ENCODE measurements around the gene TRIAP1. TPM values are rescaled to one million over a fixed set of nuclear protein-coding genes. Genes with fewer than 3 reads are reported as not detected.

The TRIAP1 gene
- total RNA-seq, 4 donors from 2014 or later = 7.1 to 39.3 (median 23.3) TPM

DNA sequence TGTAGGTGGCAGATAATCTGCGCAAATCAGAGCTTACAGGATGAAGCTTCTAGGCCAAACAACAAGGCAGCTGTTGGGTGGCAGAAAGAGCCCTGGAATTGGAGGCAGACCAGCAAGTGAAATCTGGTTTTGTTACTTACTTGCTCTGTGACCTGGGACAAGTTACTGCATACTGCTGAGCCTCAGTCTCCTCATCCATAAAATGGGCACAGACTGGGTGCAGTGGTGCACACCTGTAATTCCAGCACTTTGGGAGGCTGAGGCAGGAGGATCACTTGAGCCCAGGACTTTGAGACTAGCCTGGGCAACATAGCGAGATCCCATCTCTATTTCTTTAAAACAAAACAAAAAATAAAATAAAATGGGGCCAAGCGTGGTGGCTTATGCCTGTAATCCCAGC lies 39.6 kb downstream of the TRIAP1 start:
- TF ChIP-seq, protein P1, sequence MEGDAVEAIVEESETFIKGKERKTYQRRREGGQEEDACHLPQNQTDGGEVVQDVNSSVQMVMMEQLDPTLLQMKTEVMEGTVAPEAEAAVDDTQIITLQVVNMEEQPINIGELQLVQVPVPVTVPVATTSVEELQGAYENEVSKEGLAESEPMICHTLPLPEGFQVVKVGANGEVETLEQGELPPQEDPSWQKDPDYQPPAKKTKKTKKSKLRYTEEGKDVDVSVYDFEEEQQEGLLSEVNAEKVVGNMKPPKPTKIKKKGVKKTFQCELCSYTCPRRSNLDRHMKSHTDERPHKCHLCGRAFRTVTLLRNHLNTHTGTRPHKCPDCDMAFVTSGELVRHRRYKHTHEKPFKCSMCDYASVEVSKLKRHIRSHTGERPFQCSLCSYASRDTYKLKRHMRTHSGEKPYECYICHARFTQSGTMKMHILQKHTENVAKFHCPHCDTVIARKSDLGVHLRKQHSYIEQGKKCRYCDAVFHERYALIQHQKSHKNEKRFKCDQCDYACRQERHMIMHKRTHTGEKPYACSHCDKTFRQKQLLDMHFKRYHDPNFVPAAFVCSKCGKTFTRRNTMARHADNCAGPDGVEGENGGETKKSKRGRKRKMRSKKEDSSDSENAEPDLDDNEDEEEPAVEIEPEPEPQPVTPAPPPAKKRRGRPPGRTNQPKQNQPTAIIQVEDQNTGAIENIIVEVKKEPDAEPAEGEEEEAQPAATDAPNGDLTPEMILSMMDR (IDR thresholded peaks at IDR 0.05) = no peak
- TF ChIP-seq POLR2A (IDR thresholded peaks at IDR 0.05) = no peak
- Histone ChIP-seq H3K27me3 (peaks cover 0 to 7% (median 0%) of the 10 kb centered on the region in 4 donors), H3K9me3 (no peaks in the 10 kb centered on the region), H3K4me3 (no peak overlapping the region), H3K4me1 (no peaks in the 10 kb centered on the region), H3K36me3 (no peaks in the 10 kb centered on the region), H3K27ac (no peak overlapping the region)
- intact Hi-C loops (cut with DNase I) = no loop called here
- WGBS, 2 donors = 82 to 98% methylated on average over 3 of the region's 3 CpGs
- DNase-seq = no peak

DNA sequence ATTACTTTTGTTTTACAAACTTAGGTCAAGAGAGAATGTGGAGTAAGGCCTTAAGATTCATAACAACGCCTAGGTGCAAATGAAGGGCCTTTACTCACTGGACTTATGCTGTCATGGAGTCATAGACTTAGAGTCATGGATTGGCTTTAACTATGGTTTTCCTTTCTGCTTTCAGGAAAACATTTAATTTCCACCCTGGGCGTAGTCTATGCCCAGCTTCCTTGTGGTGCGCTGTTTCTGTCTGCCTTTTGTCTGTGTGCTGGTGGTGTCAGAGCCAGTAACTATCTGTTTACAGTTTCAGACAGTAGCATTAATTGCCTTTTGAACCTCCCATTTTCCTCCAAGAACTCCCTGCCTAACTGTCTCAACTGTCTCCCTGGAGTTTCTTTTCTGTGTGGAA lies 40.1 kb downstream of the TRIAP1 start:
- no peak for TF ChIP-seq POLR2A (IDR thresholded peaks at IDR 0.05)

DNA sequence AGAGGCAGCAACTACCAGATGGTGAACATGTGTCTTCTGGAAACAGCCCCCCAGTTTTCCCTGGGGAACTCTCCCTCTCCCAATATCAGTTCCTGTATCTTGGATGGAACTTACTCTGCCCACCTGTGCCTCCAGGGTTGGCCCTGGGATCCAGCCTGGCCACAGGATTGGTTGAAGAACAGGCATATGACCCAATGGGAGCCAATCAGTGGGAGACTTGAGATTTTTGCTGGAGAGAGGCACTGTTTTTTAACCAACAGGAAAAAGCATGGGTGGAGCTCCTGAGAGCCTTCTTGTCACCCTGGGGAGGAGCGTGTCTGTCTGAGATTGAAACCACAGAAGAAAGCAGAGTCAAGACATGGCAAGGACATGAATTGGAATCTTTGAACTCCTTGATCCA lies 41.9 kb downstream of the TRIAP1 start:
- no peak overlapping the region for H3K27ac ChIP-seq
- intact Hi-C loops (cut with DNase I) = no loop called here
- WGBS, 2 donors = 56 to 75% methylated on average over 1 of the region's 1 CpG

More for the DNA sequence above, 40.1 kb downstream of the TRIAP1 start:
- intact Hi-C loops (cut with DNase I) = no loop called here
- no peak overlapping the region for H3K27ac ChIP-seq
- H3K9me3 ChIP-seq = no peaks in the 10 kb centered on the region
- 83 to 89% methylated on average over 3 of the region's 3 CpGs for WGBS, 2 donors
- H3K4me1 ChIP-seq = no peaks in the 10 kb centered on the region
- no peak overlapping the region for H3K4me3 ChIP-seq
- DNase-seq = no peak
- peaks cover 0 to 7% (median 0%) of the 10 kb centered on the region in 4 donors for H3K27me3 ChIP-seq
- no peaks in the 10 kb centered on the region for H3K36me3 ChIP-seq

DNA sequence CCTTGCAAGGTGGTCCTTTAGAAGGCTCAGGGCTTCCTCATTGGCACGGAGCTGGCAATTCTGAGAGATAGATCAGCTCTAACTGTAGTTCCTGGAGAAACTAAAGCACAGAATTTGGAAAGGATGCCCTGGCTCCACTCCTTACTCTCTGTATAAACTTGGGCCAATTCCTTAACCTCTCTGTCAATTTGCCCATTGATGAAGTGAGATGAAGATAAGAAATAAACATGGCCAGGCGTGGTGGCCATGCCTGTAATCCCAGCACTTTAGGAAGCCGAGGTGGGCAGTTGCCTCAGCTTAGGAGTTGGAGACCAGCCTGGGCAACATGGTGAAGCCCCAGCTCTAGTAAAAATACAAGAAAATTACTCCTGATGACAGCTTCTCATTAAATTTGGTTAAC lies 42.3 kb downstream of the TRIAP1 start:
- intact Hi-C loops (cut with DNase I) = no loop called here
- no peak overlapping the region for H3K4me3 ChIP-seq
- no peak for DNase-seq
- no peaks in the 10 kb centered on the region for H3K4me1 ChIP-seq
- peaks cover 0 to 7% (median 0%) of the 10 kb centered on the region in 4 donors for H3K27me3 ChIP-seq
- H3K9me3 ChIP-seq = no peaks in the 10 kb centered on the region
- no peak for TF ChIP-seq POLR2A (IDR thresholded peaks at IDR 0.05)
- TF ChIP-seq, protein P1 (IDR thresholded peaks at IDR 0.05) = no peak
- H3K27ac ChIP-seq = no peak overlapping the region
- 58 to 64% methylated on average over 3 of the region's 3 CpGs for WGBS, 2 donors
- no peaks in the 10 kb centered on the region for H3K36me3 ChIP-seq

More for the DNA sequence above, 41.9 kb downstream of the TRIAP1 start:
- no peaks in the 10 kb centered on the region for H3K9me3 ChIP-seq
- no peak overlapping the region for H3K4me3 ChIP-seq
- no peaks in the 10 kb centered on the region for H3K36me3 ChIP-seq
- no peaks in the 10 kb centered on the region for H3K4me1 ChIP-seq
- no peak for DNase-seq
- TF ChIP-seq, protein P1 (IDR thresholded peaks at IDR 0.05) = no peak
- no peak for TF ChIP-seq POLR2A (IDR thresholded peaks at IDR 0.05)
- peaks cover 0 to 7% (median 0%) of the 10 kb centered on the region in 4 donors for H3K27me3 ChIP-seq

DNA sequence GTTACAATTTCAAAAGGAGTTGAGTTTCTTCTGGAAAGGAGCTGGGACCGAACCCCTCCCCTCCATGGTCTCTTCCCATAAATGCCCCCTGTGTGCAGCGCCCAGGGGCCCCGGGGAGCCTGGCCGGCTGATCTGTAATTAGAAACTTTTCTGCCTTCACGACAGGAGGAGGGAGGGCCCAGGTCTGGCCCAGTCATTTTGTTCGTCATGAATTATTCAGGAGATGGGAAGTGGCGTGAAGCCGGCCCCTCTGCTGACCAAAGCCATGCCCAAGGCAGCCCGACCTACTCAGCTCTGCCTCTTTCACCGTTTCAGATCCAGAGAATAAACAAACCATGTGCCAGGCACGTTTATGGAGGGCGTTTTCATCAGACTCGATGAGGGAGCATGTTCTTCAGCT lies 44.0 kb downstream of the TRIAP1 start:
- intact Hi-C loops (cut with DNase I) = no loop called here
- 37% methylated on average over 8 of the region's 13 CpGs; no CpG with 5 or more reads in 1 of the 2 donors for WGBS, 2 donors
- Histone ChIP-seq H3K9me3 (no peaks in the 10 kb centered on the region), H3K36me3 (no peaks in the 10 kb centered on the region), H3K4me1 (no peaks in the 10 kb centered on the region), H3K27me3 (peaks cover 0 to 18% (median 0%) of the 10 kb centered on the region in 4 donors), H3K4me3 (no peak overlapping the region), H3K27ac (no peak overlapping the region)
- no peak for DNase-seq
- TF ChIP-seq, protein P1 (IDR thresholded peaks at IDR 0.05) = no peak
- TF ChIP-seq POLR2A (IDR thresholded peaks at IDR 0.05) = no peak

DNA sequence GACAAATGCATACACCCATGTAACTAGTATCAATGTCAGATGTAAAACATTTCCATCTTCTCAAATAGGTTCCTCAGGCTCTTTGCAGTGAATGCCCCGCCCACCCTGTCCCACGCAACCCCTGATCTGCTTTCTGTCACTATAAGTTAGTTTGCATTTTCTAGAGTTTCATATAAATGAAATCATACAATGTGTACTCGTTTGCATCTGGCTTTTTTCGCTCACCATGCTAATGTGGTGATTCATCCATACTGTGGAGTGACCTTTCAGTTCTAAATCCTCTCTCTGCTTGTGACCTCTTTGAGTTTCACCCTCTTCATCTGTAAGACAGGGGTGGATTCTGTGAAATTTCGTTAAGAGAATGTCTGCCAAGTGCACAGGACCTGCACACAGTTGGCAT lies 46.7 kb downstream of the TRIAP1 start:
- 55 to 73% methylated on average over 5 of the region's 5 CpGs for WGBS, 2 donors
- DNase-seq = no peak
- Histone ChIP-seq H3K27ac (no peak overlapping the region), H3K27me3 (peaks cover 0 to 40% (median 0%) of the 10 kb centered on the region in 4 donors), H3K9me3 (no peaks in the 10 kb centered on the region), H3K36me3 (no peaks in the 10 kb centered on the region), H3K4me3 (no peak overlapping the region), H3K4me1 (peaks cover 0 to 6% (median 0%) of the 10 kb centered on the region in 3 donors)
- intact Hi-C loops (cut with DNase I) = no loop called here
- TF ChIP-seq, protein P1 (IDR thresholded peaks at IDR 0.05) = no peak
- TF ChIP-seq POLR2A (IDR thresholded peaks at IDR 0.05) = no peak

All from esophagus squamous epithelium (tissue), 5 donors.